Measurements from ENCODE around the gene KIF26B. TPM values are rescaled to one million over a fixed set of nuclear protein-coding genes. Genes with fewer than 3 reads are reported as not detected.

The KIF26B gene
- total and polyA plus RNA-seq, 2 experiments from 2014 or later: 2.5 to 8.0 TPM

DNA sequence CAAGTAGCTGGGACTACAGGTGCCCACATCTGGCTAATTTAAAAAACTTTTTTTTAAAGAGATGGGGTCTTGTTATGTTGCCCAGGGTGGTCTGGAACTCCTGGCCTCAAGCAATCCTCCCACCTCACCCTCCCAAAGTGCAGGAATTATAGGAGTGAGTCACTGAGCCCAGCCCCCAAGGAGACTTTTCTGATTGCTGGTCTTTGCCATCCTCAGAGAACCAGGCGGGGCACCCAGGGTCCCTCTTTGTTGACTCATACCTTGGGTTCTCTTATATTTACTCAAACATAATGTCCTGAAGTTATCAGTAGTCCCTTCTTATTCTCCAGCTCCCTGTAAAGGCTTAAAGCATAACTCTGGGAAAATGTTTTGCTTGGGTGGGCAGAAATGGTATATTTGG, 51.1 kb downstream of the KIF26B start:
- Histone ChIP-seq H3K36me3 (ENCODE audit: low read depth) (0 out of 2 replicates have a peak, but pooled peaks cover 3% of the 10 kb centered on the region), H3K9me2 (ENCODE audit: insufficient read depth) (no peaks in the 10 kb centered on the region), H3K9me3 (ENCODE audit: low read depth) (peaks cover 3% of the 10 kb centered on the region), H3F3A (ENCODE audit: insufficient read depth) (peaks cover 7% of the 10 kb centered on the region; the same call in 1 of the 2 replicates), H3K27me3 (replicated peaks; ENCODE audit: insufficient read depth) (no peaks in the 10 kb centered on the region), H4K20me1 (ENCODE audit: insufficient read depth) (no peaks in the 10 kb centered on the region), H3K9ac (no peak overlapping the region), H3K27ac (no peak overlapping the region), H3K4me2 (ENCODE audit: unreplicated experiment) (no peak overlapping the region), H3K4me3 (no peak overlapping the region), H3K79me2 (ENCODE audit: insufficient read depth) (no peaks in the 10 kb centered on the region), H3K4me1 (ENCODE audit: insufficient read depth) (peaks cover 10% of the 10 kb centered on the region), H2AFZ (no peak overlapping the region)
- in situ Hi-C loops (cut with MboI): no loop called here
- DNase-seq: no peak
- 43 to 56% methylated on average over 1 of the region's 1 CpG for WGBS, 2 experiments (ENCODE audit: low coverage in 1 of 2, low lambda C conversion rate in 2 of 2, missing lambda C conversion rate in 2 of 2)
- TF ChIP-seq EZH2phosphoT487 (IDR thresholded peaks at IDR 0.05; ENCODE audit: insufficient read depth, low read depth) (no peak), EZH2 (IDR thresholded peaks at IDR 0.05; ENCODE audit: insufficient read depth, poor library complexity, severe bottlenecking) (no peak)

DNA sequence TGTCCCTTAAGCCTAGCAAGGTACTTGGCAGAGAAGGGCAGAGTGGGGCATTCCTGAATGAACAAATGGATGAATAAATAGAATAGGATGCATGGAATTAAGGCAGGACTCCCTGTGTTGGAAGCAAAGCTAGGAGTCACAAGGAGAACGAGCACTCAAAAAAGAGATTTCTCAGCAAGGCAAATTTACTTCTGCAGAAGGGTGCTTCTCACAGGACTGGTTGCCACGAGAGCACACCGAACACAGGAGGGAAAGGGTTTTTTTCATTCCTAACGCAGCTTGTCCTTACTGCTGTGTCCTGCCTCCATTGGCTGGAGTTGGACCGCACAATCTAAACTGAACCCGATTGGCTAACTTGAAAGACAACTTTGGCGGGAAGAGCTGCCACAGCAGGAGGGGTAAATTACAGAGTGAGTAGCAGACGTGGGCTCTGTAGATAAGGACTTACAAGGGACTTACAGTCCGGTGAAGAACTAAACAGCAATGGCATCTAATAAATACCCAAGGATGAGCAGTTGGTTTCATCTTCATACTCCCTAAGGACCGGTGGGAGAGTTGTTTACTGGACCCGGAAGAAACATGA, 52.4 kb downstream of the KIF26B start:
- DNase-seq: no peak
- TF ChIP-seq EZH2phosphoT487 (IDR thresholded peaks at IDR 0.05; ENCODE audit: insufficient read depth, low read depth) (no peak), EZH2 (IDR thresholded peaks at IDR 0.05; ENCODE audit: insufficient read depth, poor library complexity, severe bottlenecking) (no peak)
- Histone ChIP-seq H3K79me2 (ENCODE audit: insufficient read depth) (no peaks in the 10 kb centered on the region), H3K27me3 (replicated peaks; ENCODE audit: insufficient read depth) (no peaks in the 10 kb centered on the region), H3K4me1 (ENCODE audit: insufficient read depth) (0 out of 2 replicates have a peak, but pooled peaks cover under 1% of the 10 kb centered on the region), H3F3A (ENCODE audit: insufficient read depth) (peaks cover 7% of the 10 kb centered on the region; the same call in 1 of the 2 replicates), H3K4me3 (no peak overlapping the region), H3K9ac (no peak overlapping the region), H3K36me3 (ENCODE audit: low read depth) (0 out of 2 replicates have a peak, but pooled peaks cover 3% of the 10 kb centered on the region), H3K4me2 (ENCODE audit: unreplicated experiment) (no peak overlapping the region), H3K27ac (no peak overlapping the region), H3K9me2 (ENCODE audit: insufficient read depth) (no peaks in the 10 kb centered on the region), H3K9me3 (ENCODE audit: low read depth) (peaks cover 3% of the 10 kb centered on the region), H4K20me1 (ENCODE audit: insufficient read depth) (no peaks in the 10 kb centered on the region), H2AFZ (no peak overlapping the region)
- 69 to 70% methylated on average over 11 of the region's 11 CpGs for WGBS, 2 experiments (ENCODE audit: low coverage in 1 of 2, low lambda C conversion rate in 2 of 2, missing lambda C conversion rate in 2 of 2)
- in situ Hi-C loops (cut with MboI): no loop called here

DNA sequence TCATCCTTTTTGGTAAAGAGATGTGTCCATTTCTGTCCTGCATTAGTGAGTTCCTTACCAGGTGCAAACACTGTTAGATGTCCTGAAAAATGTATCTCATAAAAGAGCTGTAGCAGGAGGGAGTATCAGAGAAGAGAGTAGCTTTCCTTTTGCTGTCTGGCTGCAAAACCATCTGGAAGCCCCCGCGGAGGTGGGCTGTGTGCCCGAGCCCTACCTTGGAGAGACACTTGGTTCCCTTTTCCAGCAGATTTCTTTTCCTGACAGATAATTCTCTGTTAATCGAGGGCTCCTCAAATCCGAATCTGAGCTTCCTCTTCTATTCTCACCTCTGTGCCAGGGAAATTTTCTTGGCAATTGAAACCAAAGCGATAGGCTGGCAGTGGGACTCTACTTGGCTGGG, 53.0 kb downstream of the KIF26B start:
- 67 to 70% methylated on average over 6 of the region's 6 CpGs for WGBS, 2 experiments (ENCODE audit: low coverage in 1 of 2, low lambda C conversion rate in 2 of 2, missing lambda C conversion rate in 2 of 2)
- H3K4me3 ChIP-seq: no peak overlapping the region
- no peaks in the 10 kb centered on the region for H3K27me3 ChIP-seq (replicated peaks; ENCODE audit: insufficient read depth)

DNA sequence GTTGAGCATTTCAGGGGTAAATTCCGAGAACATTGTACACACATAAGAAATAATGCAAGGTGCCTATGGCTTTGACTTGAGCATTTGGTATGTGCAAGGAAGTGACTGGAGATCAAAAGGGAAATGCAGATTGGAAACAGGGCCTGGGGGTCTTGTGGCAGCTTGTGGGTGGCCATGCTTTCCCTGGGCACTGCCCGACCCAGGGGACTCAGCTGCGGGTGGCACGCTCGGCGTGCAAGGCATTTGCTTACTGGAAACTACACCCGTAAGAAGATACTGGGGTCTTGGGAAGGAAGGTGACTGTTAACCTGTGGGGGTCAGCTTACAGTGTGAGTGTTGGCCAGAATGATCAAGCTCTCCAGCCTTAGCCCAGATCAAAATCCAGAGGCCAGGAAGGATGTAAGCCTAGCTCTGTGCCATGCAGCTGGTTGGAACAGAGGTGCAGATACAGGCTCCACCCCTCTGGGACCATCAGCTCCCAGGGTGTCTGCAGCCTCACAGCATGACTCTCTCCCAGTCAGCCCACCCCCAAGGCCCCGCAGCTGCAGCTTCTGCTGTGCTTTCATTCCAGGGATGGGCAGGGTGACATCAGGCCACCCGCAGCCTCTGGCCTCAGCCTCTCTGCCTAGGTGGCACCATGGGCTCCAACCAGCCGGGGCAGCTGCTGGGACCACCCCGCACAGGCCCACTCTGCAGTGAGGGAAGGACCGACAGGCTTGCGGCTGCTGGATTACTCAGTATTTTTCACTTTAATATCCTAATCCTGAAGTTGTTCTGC, 55.1 kb downstream of the KIF26B start:
- WGBS, 2 experiments (ENCODE audit: low coverage in 1 of 2, low lambda C conversion rate in 2 of 2, missing lambda C conversion rate in 2 of 2): 66 to 68% methylated on average over 13 of the region's 13 CpGs

More for the DNA sequence above, 53.0 kb downstream of the KIF26B start:
- Histone ChIP-seq H2AFZ (no peak overlapping the region), H3F3A (ENCODE audit: insufficient read depth) (peaks cover 7% of the 10 kb centered on the region; the same call in 1 of the 2 replicates), H3K79me2 (ENCODE audit: insufficient read depth) (no peaks in the 10 kb centered on the region), H4K20me1 (ENCODE audit: insufficient read depth) (no peaks in the 10 kb centered on the region), H3K9ac (no peak overlapping the region), H3K9me2 (ENCODE audit: insufficient read depth) (no peaks in the 10 kb centered on the region), H3K27ac (no peak overlapping the region), H3K36me3 (ENCODE audit: low read depth) (0 out of 2 replicates have a peak, but pooled peaks cover 3% of the 10 kb centered on the region), H3K4me1 (ENCODE audit: insufficient read depth) (no peaks in the 10 kb centered on the region), H3K9me3 (ENCODE audit: low read depth) (peaks cover 3% of the 10 kb centered on the region), H3K4me2 (ENCODE audit: unreplicated experiment) (no peak overlapping the region)
- in situ Hi-C loops (cut with MboI): no loop called here
- no peak for DNase-seq
- no peak for TF ChIP-seq EZH2phosphoT487 (IDR thresholded peaks at IDR 0.05; ENCODE audit: insufficient read depth, low read depth)
- no peak for TF ChIP-seq EZH2 (IDR thresholded peaks at IDR 0.05; ENCODE audit: insufficient read depth, poor library complexity, severe bottlenecking)

More for the DNA sequence above, 55.1 kb downstream of the KIF26B start:
- Histone ChIP-seq H3K36me3 (ENCODE audit: low read depth) (0 out of 2 replicates have a peak, but pooled peaks cover 3% of the 10 kb centered on the region), H3K27me3 (replicated peaks; ENCODE audit: insufficient read depth) (no peaks in the 10 kb centered on the region), H3K9me3 (ENCODE audit: low read depth) (peaks cover 3% of the 10 kb centered on the region), H3K9ac (no peak overlapping the region), H3K4me2 (ENCODE audit: unreplicated experiment) (no peak overlapping the region), H3K9me2 (ENCODE audit: insufficient read depth) (no peaks in the 10 kb centered on the region), H3F3A (ENCODE audit: insufficient read depth) (peaks cover 7% of the 10 kb centered on the region; the same call in 1 of the 2 replicates), H4K20me1 (ENCODE audit: insufficient read depth) (no peaks in the 10 kb centered on the region), H3K27ac (no peak overlapping the region), H2AFZ (no peak overlapping the region), H3K79me2 (ENCODE audit: insufficient read depth) (no peaks in the 10 kb centered on the region), H3K4me3 (no peak overlapping the region), H3K4me1 (ENCODE audit: insufficient read depth) (no peaks in the 10 kb centered on the region)
- in situ Hi-C loops (cut with MboI): no loop called here
- TF ChIP-seq EZH2phosphoT487 (IDR thresholded peaks at IDR 0.05; ENCODE audit: insufficient read depth, low read depth) (no peak), EZH2 (IDR thresholded peaks at IDR 0.05; ENCODE audit: insufficient read depth, poor library complexity, severe bottlenecking) (no peak)
- peak; percentile 32 for DNase-seq

Measured in GM23248 (cell line).